Fibroblast of skin of right quadriceps (primary cell): Measurements from ENCODE around the gene TAF5.
A peak's percentile ranks its signal among the peaks of the same experiment; 100 is the strongest.
"Not testable (repeated sequence)": the region's sequence is repeated elsewhere in the genome, so short reads cannot be mapped to it uniquely, and the experiment has no call there.

Experiments used
- DNase-seq: peaks from one replicate; pipeline ENCODE4 v3.0.0-alpha.2; 2013

TAF5 gene

GRCh38 chr10:103415581-103415980 is 47.8 kb downstream of the TAF5 start:
- no peak for DNase-seq

GRCh38 chr10:103416436-103417147 is 48.8 kb downstream of the TAF5 start:
- peak; percentile 51 for DNase-seq

GRCh38 chr10:103417148-103417469 is 49.3 kb downstream of the TAF5 start:
- not testable (repeated sequence) for DNase-seq

GRCh38 chr10:103417601-103418000 is 49.8 kb downstream of the TAF5 start:
- DNase-seq = no peak

- no peak for DNase-seq
These were observed 51.3 kb downstream of the TAF5 start for GRCh38 chr10:103419101-103419500.

- no peak for DNase-seq
These were observed 56.0 kb downstream of the TAF5 start for GRCh38 chr10:103423748-103424147.

- no peak for DNase-seq
These were observed 60.1 kb downstream of the TAF5 start for GRCh38 chr10:103427866-103428265.

GRCh38 chr10:103428989-103429643 is 61.3 kb downstream of the TAF5 start:
- no peak for DNase-seq

- no peak for DNase-seq
These were observed 61.9 kb downstream of the TAF5 start for GRCh38 chr10:103429647-103430046.

GRCh38 chr10:103431902-103432301 is 64.1 kb downstream of the TAF5 start:
- no peak for DNase-seq

GRCh38 chr10:103433858-103434257 is 66.1 kb downstream of the TAF5 start:
- DNase-seq = peak; percentile 21
